ENCODE results near the gene CCDC167. TPM values are rescaled to one million over a fixed set of nuclear protein-coding genes. Genes with fewer than 3 reads are reported as not detected.

CCDC167 gene
- total RNA-seq, 4 donors from 2014 or later, result 16.4 to 77.8 (median 41.6) TPM

DNA sequence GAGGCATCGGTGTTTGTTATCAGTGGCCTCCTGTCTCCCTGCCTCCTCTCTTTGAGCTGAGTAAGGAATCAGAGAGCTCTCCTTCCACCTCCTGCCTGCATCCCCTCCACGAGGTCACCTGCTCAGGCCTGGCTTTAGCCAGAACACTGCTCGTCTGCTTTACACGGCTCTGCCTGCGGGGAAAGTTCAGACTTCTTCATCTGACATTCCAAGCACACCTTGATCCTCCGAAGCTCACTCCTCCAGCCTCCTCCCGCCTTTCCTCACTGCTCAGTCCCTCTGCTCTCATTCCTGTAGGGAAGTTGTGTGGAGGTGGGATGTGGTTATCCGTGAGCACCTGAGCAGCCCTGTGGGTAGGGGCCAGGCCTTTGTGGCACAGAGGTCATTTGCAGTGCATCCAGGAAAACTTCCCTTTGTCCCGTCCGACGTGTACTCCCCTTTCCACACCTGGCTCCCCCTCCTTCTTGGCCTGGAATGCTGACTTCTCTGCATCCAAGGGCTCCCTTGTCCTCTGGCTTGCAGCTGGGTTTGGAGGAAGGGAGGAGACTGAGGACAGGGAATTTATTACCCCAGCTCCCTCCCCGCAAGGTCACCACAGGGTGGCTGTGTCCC is 12.8 kb upstream of the CCDC167 start:
- peaks cover 0 to 55% (median 0%) of the 10 kb centered on the region in 4 donors for H3K27me3 ChIP-seq
- no peak overlapping the region for H3K27ac ChIP-seq
- TF ChIP-seq, protein P1, sequence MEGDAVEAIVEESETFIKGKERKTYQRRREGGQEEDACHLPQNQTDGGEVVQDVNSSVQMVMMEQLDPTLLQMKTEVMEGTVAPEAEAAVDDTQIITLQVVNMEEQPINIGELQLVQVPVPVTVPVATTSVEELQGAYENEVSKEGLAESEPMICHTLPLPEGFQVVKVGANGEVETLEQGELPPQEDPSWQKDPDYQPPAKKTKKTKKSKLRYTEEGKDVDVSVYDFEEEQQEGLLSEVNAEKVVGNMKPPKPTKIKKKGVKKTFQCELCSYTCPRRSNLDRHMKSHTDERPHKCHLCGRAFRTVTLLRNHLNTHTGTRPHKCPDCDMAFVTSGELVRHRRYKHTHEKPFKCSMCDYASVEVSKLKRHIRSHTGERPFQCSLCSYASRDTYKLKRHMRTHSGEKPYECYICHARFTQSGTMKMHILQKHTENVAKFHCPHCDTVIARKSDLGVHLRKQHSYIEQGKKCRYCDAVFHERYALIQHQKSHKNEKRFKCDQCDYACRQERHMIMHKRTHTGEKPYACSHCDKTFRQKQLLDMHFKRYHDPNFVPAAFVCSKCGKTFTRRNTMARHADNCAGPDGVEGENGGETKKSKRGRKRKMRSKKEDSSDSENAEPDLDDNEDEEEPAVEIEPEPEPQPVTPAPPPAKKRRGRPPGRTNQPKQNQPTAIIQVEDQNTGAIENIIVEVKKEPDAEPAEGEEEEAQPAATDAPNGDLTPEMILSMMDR (IDR thresholded peaks at IDR 0.05), result no peak
- TF ChIP-seq POLR2A (IDR thresholded peaks at IDR 0.05), result no peak
- no peak overlapping the region for H3K4me3 ChIP-seq
- peaks cover 12 to 41% (median 25%) of the 10 kb centered on the region in 3 donors for H3K4me1 ChIP-seq
- H3K9me3 ChIP-seq, result no peaks in the 10 kb centered on the region
- intact Hi-C loops (cut with DNase I), result no loop called here
- WGBS, 2 donors, result 36 to 51% methylated on average over 9 to 11 of the region's 12 CpGs
- DNase-seq, result no peak
- H3K36me3 ChIP-seq, result no peaks in the 10 kb centered on the region

DNA sequence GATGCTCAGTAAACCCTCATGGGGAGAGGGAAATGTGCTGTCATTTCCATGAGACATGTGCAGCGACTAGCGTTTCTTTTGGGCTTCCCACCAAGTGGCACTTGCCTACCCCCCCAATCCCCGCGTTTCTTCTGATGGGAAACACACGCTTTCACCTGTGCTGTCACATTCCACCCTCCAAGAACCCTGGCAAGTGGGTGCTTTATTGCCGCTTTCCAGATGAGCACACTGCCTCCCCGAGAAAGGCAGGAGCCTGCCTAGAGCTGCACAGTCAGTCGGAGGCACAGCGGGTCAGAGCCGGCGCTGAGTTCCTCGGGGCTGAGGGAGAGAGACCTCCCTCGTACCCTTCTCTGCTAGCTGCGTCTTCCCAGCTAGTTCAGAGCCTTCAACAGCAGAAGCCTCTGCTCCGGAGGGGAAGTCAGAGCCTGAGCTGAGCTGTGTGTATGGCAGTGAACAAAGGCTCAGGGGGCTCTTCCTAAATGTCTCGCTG is 12.3 kb upstream of the CCDC167 start:
- H3K27ac ChIP-seq, result no peak overlapping the region
- WGBS, 2 donors, result 73 to 74% methylated on average over 5 to 8 of the region's 16 CpGs
- H3K4me3 ChIP-seq, result no peak overlapping the region
- H3K4me1 ChIP-seq, result peaks cover 12 to 36% (median 22%) of the 10 kb centered on the region in 3 donors
- intact Hi-C loops (cut with DNase I), result no loop called here
- DNase-seq, result no peak
- peaks cover 0 to 51% (median 0%) of the 10 kb centered on the region in 4 donors for H3K27me3 ChIP-seq
- H3K36me3 ChIP-seq, result no peaks in the 10 kb centered on the region
- H3K9me3 ChIP-seq, result no peaks in the 10 kb centered on the region
- TF ChIP-seq, protein P1 (IDR thresholded peaks at IDR 0.05), result no peak
- no peak for TF ChIP-seq POLR2A (IDR thresholded peaks at IDR 0.05)

DNA sequence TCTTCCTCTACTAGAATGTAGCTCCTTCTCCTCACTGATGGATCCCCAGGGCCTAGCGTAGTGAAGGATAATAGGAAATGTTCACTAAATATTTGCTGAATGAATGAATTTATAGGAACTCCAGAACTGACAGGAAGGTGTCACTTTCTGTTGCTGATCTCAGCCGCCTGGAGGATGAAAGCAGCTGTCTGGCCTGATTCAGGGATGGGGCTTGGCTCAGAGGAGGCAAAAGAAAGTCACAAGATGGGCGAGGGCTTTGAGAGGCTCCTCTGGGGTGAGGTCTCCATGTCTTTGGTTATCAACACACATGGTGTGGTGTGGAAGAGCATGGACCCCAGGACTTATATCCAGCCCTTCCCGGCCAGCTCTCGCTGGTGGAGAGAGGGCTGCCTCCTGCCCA is 11.5 kb upstream of the CCDC167 start:
- Histone ChIP-seq H3K9me3 (no peaks in the 10 kb centered on the region), H3K4me1 (peaks cover 7 to 28% (median 17%) of the 10 kb centered on the region in 3 donors), H3K27me3 (peaks cover 0 to 44% (median 0%) of the 10 kb centered on the region in 4 donors), H3K4me3 (no peak overlapping the region), H3K36me3 (no peaks in the 10 kb centered on the region), H3K27ac (no peak overlapping the region)
- TF ChIP-seq, protein P1 (IDR thresholded peaks at IDR 0.05), result no peak
- TF ChIP-seq POLR2A (IDR thresholded peaks at IDR 0.05), result no peak
- WGBS, 2 donors, result 84 to 96% methylated on average over 5 of the region's 5 CpGs
- intact Hi-C loops (cut with DNase I), result no loop called here
- DNase-seq, result no peak

DNA sequence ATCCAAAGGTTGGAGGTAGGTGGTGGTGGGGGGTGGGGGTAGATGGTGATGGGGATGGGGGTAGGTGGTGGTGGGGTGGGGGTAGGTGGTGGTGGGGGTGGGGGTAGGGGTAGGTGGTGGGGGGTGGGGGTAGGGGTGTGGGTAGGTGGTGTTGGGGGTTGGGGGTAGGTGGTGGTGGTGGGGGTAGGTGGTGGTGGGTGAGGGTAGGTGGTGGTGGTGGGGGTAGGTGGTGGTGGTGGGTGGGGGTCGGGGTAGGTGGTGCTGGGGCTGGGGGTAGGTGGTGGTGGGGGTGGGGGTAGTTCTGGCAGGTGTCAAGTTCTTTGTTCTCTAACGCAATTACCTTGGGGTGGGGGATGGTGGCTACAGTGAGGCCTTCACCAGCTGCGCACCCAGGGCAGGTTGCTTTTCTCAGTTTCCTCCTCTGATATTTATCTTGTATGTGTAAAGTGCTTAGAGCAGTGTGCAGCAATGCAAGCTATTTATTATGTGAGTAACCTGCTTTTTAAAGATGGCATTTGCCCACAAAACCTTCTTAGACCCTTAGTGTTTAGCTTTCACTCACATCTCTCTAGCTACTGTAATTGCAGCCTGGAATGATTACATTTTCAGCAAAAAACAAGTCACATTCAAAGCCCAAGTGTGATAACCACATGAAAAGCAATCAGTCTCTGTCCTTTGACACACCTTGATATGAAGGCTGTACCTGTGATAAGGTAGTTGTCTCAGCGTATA is 8.2 kb upstream of the CCDC167 start:
- TF ChIP-seq, protein P1 (IDR thresholded peaks at IDR 0.05), result no peak
- TF ChIP-seq POLR2A (IDR thresholded peaks at IDR 0.05), result no peak
- H3K4me3 ChIP-seq, result no peak overlapping the region
- H3K36me3 ChIP-seq, result no peaks in the 10 kb centered on the region
- WGBS, 2 donors, result 71 to 78% methylated on average over 3 of the region's 4 CpGs
- H3K9me3 ChIP-seq, result no peaks in the 10 kb centered on the region
- H3K27ac ChIP-seq, result peak overlapping the region in 1 of 4 donors; percentile 26
- DNase-seq, result no peak
- peaks cover 0 to 4% (median 0%) of the 10 kb centered on the region in 3 donors for H3K4me1 ChIP-seq
- intact Hi-C loops (cut with DNase I), result no loop called here
- peaks cover 0 to 21% (median 0%) of the 10 kb centered on the region in 4 donors for H3K27me3 ChIP-seq

DNA sequence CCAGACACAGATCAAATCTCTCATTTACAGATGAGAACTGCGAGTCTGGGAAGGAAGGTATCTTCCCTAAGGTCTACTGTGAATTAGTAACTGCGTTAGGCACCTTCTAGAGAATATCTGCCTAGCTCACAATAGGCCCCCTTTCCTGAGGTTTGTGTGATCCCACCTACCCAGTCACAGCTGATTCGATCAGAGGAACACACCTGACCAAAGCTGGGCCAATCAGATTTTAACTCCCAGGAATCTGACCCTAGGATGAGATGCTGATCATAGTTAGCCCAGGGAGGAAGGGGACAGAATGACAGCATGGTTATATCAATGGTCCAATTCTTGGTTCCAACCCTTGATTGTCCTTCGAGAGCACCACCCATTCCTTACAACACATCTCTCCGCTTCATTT is 7.4 kb upstream of the CCDC167 start:
- intact Hi-C loops (cut with DNase I), result no loop called here
- 85 to 90% methylated on average over 4 to 5 of the region's 5 CpGs for WGBS, 2 donors
- TF ChIP-seq POLR2A (IDR thresholded peaks at IDR 0.05), result no peak
- TF ChIP-seq, protein P1 (IDR thresholded peaks at IDR 0.05), result no peak

More for the DNA sequence above, 7.4 kb upstream of the CCDC167 start:
- Histone ChIP-seq H3K36me3 (no peaks in the 10 kb centered on the region), H3K27ac (no peak overlapping the region), H3K27me3 (peaks cover 0 to 13% (median 0%) of the 10 kb centered on the region in 4 donors), H3K4me1 (no peaks in the 10 kb centered on the region), H3K9me3 (no peaks in the 10 kb centered on the region), H3K4me3 (no peak overlapping the region)
- no peak for DNase-seq

All from esophagus squamous epithelium (tissue), 5 donors.